Mucosa of descending colon (tissue), 3 donors: ENCODE measurements around the gene DUSP21. TPM values are rescaled to one million over a fixed set of nuclear protein-coding genes. Genes with fewer than 3 reads are reported as not detected.
"Not testable (repeated sequence)": the region's sequence is repeated elsewhere in the genome, so short reads cannot be mapped to it uniquely, and the experiment has no call there.

Source experiments
- ATAC-seq: fragments of 200-7000 bp; cut with Tn5 transposase; one replicate; pipeline ENCODE4 v1.9.1; 2020; ENCODE audit warnings: mild to moderate bottlenecking, moderate library complexity
- DNase-seq, 3 donors: peaks; one replicate each; pipeline ENCODE4 v3.0.0-alpha.2; 2020
- H3K36me3 ChIP-seq: fragments of 200-600 bp; one replicate; pipeline ENCODE4 v1.8.0; 2021; ENCODE audit warnings: low read depth, mild to moderate bottlenecking
- H3K4me1 ChIP-seq: fragments of 200-600 bp; one replicate; pipeline ENCODE4 v1.8.0; 2021; ENCODE audit warnings: low read depth, mild to moderate bottlenecking
- H3K4me3 ChIP-seq: fragments of 200-600 bp; one replicate; pipeline ENCODE4 v1.8.0; 2021; ENCODE audit warnings: mild to moderate bottlenecking
- H3K9me3 ChIP-seq: fragments of 200-600 bp; one replicate; pipeline ENCODE4 v1.8.0; 2021; ENCODE audit warnings: mild to moderate bottlenecking
- CTCF ChIP-seq: fragments of 200-600 bp; IDR thresholded peaks from one replicate; pipeline ENCODE4 v1.8.0; 2022; ENCODE audit warnings: antibody characterized with exemption, mild to moderate bottlenecking
- intact Hi-C, 2 donors: fragments of 100-400 bp; cut with DNase I in 1 of 2; cut with micrococcal nuclease in 1 of 2; formaldehyde crosslinking; loops; one replicate each; pipeline versions ENCODE4 v1.11.0 to v1.11.1; 2022; cut with DNase I, micrococcal nuclease
- total RNA-seq, 3 donors: library from RNA; stranded (reverse); fragmentation: NEBNext Ultra II Directional in 2 of 3; extraction: Animal tissue kit (Norgen Biotek cat#: 25700) in 2 of 3; gene quantifications; one replicate each; pipeline versions ENCODE4 v1.2.1 to v1.2.4, GENCODE V29; 2021 to 2023
- donor health status: DM: no; HTN: no; CAD: no; lungs with moderate emphysema.
- donor health status: DM: no; HTN: no; CAD: no.
- donor health status: DM: no; HTN: yes; CAD: no.

Gene DUSP21
- total RNA-seq, 3 donors from 2014 or later = not detected

- intact Hi-C loops = no loop called here
- H3K4me3 ChIP-seq = no peak overlapping the region
- H3K4me1 ChIP-seq = no peaks in the 10 kb centered on the region
- no peak for DNase-seq
- no peak for ATAC-seq
- no peaks in the 10 kb centered on the region for H3K9me3 ChIP-seq
- TF ChIP-seq CTCF = no peak
- H3K36me3 ChIP-seq = no peaks in the 10 kb centered on the region
Observed at GRCh38 chrX:44822601-44823000, 21.2 kb upstream of the DUSP21 start.

GRCh38 chrX:44823193-44823592 lies 20.6 kb upstream of the DUSP21 start:
- H3K4me3 ChIP-seq, H3K9me3 ChIP-seq, intact Hi-C loops, H3K36me3 ChIP-seq, DNase-seq, ATAC-seq, H3K4me1 ChIP-seq: not testable (repeated sequence)

GRCh38 chrX:44828008-44828605 lies 15.7 kb upstream of the DUSP21 start:
- no peaks in the 10 kb centered on the region for H3K9me3 ChIP-seq

GRCh38 chrX:44829832-44830231 lies 14.0 kb upstream of the DUSP21 start:
- no peaks in the 10 kb centered on the region for H3K36me3 ChIP-seq
- intact Hi-C loops = no loop called here
- H3K4me1 ChIP-seq = no peaks in the 10 kb centered on the region
- H3K4me3 ChIP-seq = no peak overlapping the region
- TF ChIP-seq CTCF = no peak
- no peaks in the 10 kb centered on the region for H3K9me3 ChIP-seq
- DNase-seq (peak in 1 of 3 donors; percentile 25), ATAC-seq (peak; percentile 97)

More at GRCh38 chrX:44828008-44828605, 15.7 kb upstream of the DUSP21 start:
- no peaks in the 10 kb centered on the region for H3K36me3 ChIP-seq
- no peak for DNase-seq
- no peak for TF ChIP-seq CTCF
- intact Hi-C loops = no loop called here
- ATAC-seq = no peak
- no peaks in the 10 kb centered on the region for H3K4me1 ChIP-seq
- H3K4me3 ChIP-seq = no peak overlapping the region

GRCh38 chrX:44842550-44843317 lies 1.1 kb upstream of the DUSP21 start:
- DNase-seq (no peak), ATAC-seq (no peak)
- intact Hi-C loops = no loop called here
- Histone ChIP-seq H3K9me3 (no peaks in the 10 kb centered on the region), H3K36me3 (no peaks in the 10 kb centered on the region), H3K4me3 (no peak overlapping the region), H3K4me1 (no peaks in the 10 kb centered on the region)
- TF ChIP-seq CTCF = no peak

- DNase-seq (no peak), ATAC-seq (peak; percentile 88)
- TF ChIP-seq CTCF = no peak
- Histone ChIP-seq H3K4me1 (no peaks in the 10 kb centered on the region), H3K36me3 (no peaks in the 10 kb centered on the region), H3K9me3 (no peaks in the 10 kb centered on the region), H3K4me3 (no peak overlapping the region)
- intact Hi-C loops = no loop called here
Observed at GRCh38 chrX:44843318-44843702, 511 bp upstream of the DUSP21 start.
